ENCODE data around the gene VSTM2L.

DNA sequence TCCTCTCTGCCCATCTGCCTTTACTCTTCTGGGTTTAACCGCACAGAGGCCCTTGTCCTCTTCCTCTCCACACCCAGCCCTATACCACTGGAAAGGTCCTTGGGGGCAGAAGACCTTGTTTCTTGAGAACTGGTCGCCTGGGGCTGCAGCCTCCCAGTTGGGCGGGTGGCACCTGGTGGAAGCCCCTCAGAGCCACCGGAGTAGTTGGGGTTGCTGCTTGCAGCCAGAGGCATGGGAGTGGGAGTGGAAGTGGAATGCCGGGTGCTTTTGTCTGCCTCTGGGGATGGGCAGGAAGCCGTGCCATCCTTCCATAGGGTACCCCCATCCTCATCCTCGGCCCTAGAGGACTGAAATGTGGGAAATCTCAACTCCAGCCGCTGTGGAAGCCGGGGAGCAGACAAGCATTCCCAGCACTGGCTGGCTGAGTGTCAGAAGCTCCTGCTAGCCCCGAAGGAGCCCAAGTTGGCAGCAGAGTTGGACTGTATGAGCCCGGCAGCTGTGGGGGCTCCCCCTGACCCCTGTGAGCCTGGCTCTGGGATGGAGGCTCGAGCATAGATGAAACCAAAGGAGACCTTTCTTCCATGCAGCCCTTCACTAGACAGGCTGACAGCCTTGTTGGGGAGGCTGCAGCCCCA, 1.2 kb downstream of the VSTM2L start:
- TF ChIP-seq POLR2A (IDR thresholded peaks at IDR 0.05; ENCODE audit: low read depth, low read length), result no peak
- TF ChIP-seq POLR2AphosphoS5 (IDR thresholded peaks at IDR 0.05; ENCODE audit: insufficient read depth, low read depth, low read length), result no peak
- TF ChIP-seq, protein P1, sequence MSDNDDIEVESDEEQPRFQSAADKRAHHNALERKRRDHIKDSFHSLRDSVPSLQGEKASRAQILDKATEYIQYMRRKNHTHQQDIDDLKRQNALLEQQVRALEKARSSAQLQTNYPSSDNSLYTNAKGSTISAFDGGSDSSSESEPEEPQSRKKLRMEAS (IDR thresholded peaks at IDR 0.05; ENCODE audit: insufficient read depth, insufficient read length), result no peak
- TF ChIP-seq, protein P2, sequence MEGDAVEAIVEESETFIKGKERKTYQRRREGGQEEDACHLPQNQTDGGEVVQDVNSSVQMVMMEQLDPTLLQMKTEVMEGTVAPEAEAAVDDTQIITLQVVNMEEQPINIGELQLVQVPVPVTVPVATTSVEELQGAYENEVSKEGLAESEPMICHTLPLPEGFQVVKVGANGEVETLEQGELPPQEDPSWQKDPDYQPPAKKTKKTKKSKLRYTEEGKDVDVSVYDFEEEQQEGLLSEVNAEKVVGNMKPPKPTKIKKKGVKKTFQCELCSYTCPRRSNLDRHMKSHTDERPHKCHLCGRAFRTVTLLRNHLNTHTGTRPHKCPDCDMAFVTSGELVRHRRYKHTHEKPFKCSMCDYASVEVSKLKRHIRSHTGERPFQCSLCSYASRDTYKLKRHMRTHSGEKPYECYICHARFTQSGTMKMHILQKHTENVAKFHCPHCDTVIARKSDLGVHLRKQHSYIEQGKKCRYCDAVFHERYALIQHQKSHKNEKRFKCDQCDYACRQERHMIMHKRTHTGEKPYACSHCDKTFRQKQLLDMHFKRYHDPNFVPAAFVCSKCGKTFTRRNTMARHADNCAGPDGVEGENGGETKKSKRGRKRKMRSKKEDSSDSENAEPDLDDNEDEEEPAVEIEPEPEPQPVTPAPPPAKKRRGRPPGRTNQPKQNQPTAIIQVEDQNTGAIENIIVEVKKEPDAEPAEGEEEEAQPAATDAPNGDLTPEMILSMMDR (IDR thresholded peaks at IDR 0.05; ENCODE audit: extremely low read depth in 1 of 2, insufficient read depth in 1 of 2, low read depth in 1 of 2, low read length in 2 of 2), result no peak
- TF ChIP-seq EZH2 (IDR thresholded peaks at IDR 0.05; ENCODE audit: borderline replicate concordance, low read depth, low read length, severe bottlenecking), result no peak
- no peak for TF ChIP-seq JUN (IDR thresholded peaks at IDR 0.05; ENCODE audit: borderline replicate concordance, insufficient read depth, insufficient read length, low read depth)
